IPS-NIHi11 (cell line): ENCODE measurements around the gene DLG4.
A peak's percentile ranks its signal among the peaks of the same experiment; 100 is the strongest.

Experiments
- DNase-seq: peaks from one replicate; pipeline ENCODE4 v3.0.0; 2012; ENCODE audit warnings: mixed read lengths, low spot score

The DLG4 gene

GRCh38 chr17:7219812-7220592, at the start of gene DLG4, which contains the start of gene ACADVL:
Gene DLG4, minus strand, starts transcription at chr17:7219836.
Gene ACADVL, plus strand, starts transcription at chr17:7219938. Its CDS starts 47 bp downstream, at chr17:7219985.
- DNase-seq = peak; percentile 88

- no peak for DNase-seq
Observed at GRCh38 chr17:7266784-7267183, 47.1 kb upstream of the DLG4 start.

- no peak for DNase-seq
Observed at GRCh38 chr17:7263801-7264078, 44.1 kb upstream of the DLG4 start.

GRCh38 chr17:7262935-7263800, 43.5 kb upstream of the DLG4 start:
- DNase-seq = peak; percentile 80

- peak; percentile 90 for DNase-seq
Observed at GRCh38 chr17:7262192-7262934, 42.7 kb upstream of the DLG4 start, which contains the start of gene CLDN7. Gene CLDN7, minus strand, starts transcription at chr17:7262478. Its CDS starts 435 bp downstream, at chr17:7262043.

GRCh38 chr17:7261379-7262191, 41.9 kb upstream of the DLG4 start:
- peak; percentile 31 for DNase-seq

GRCh38 chr17:7260651-7261378, 41.2 kb upstream of the DLG4 start:
- DNase-seq = peak; percentile 83

GRCh38 chr17:7260151-7260550, 40.5 kb upstream of the DLG4 start:
- DNase-seq = no peak

- DNase-seq = no peak
Observed at GRCh38 chr17:7259555-7259889, 39.9 kb upstream of the DLG4 start.

GRCh38 chr17:7258731-7259554, 39.3 kb upstream of the DLG4 start:
- no peak for DNase-seq

- DNase-seq = no peak
Observed at GRCh38 chr17:7256766-7257456, 37.3 kb upstream of the DLG4 start.

- DNase-seq = no peak
Observed at GRCh38 chr17:7254511-7254910, 34.9 kb upstream of the DLG4 start.

- DNase-seq = no peak
Observed at GRCh38 chr17:7253082-7253481, 33.4 kb upstream of the DLG4 start.

- peak; percentile 85 for DNase-seq
Observed at GRCh38 chr17:7252176-7253043, 32.8 kb upstream of the DLG4 start, which contains the start of gene ELP5. Gene ELP5, plus strand, starts transcription at chr17:7252215. Its CDS starts 336 bp downstream, at chr17:7252551.

- peak; percentile 90 for DNase-seq
Observed at GRCh38 chr17:7251661-7252175, 32.1 kb upstream of the DLG4 start, which contains the start of gene CTDNEP1. Gene CTDNEP1, minus strand, starts transcription at chr17:7251734. Its CDS starts 438 bp downstream, at chr17:7251296.

GRCh38 chr17:7250695-7251627, 31.3 kb upstream of the DLG4 start:
- no peak for DNase-seq

GRCh38 chr17:7249830-7250229, 30.2 kb upstream of the DLG4 start:
- no peak for DNase-seq
